NCI-H446 (cell line): ENCODE results near the gene HOXB5.
A peak's percentile ranks its signal among the peaks of the same experiment; 100 is the strongest.

Source experiments
- DNase-seq, 2 experiments: peaks; one replicate each; lab custom pipeline; 2025; lab: John Stamatoyannopoulos, UW

The HOXB5 gene

DNA sequence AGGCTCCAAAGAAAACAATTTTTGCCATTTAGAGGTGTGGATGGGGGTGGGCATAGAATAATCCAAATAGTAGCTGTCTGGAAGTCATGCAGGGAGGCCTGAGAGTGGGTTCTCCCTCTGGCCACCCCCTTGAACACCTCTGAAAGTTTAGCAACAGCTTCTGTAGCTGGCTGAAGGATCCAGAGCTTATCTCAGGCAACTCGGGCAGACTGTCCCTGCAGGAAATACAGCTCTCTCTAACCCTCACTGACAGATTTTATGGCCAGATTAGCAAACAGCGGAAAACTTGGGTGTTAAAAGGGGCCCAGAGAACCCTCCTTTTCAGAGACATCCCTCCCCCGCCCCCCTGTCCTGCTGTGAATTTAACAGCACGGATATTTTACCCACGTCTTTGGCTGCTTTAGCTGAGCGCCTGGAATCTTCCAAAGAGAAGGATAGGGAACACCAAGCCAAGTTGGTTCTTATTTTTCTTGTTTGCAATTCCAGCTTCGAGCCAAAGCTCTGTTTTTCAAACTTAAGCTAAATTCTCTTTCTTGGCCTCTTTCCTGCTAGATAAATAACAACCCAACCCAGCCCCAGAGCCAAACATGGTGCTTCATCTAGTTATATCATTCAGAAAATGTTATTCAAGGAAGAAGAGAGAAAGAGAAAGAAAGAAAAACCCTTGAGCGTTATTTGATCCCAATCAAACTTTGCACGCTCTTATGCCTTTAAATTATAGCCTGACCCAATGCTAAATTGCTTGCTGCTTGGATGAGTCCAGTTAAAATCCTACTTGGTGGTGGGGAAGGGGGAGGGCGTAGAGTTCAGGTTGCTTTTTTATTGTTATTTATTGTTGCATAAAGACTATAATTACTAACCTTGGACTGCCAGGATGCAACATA, 46.4 kb downstream of the HOXB5 start:
- peak in 1 of 2 experiments; percentile 66 for DNase-seq

DNA sequence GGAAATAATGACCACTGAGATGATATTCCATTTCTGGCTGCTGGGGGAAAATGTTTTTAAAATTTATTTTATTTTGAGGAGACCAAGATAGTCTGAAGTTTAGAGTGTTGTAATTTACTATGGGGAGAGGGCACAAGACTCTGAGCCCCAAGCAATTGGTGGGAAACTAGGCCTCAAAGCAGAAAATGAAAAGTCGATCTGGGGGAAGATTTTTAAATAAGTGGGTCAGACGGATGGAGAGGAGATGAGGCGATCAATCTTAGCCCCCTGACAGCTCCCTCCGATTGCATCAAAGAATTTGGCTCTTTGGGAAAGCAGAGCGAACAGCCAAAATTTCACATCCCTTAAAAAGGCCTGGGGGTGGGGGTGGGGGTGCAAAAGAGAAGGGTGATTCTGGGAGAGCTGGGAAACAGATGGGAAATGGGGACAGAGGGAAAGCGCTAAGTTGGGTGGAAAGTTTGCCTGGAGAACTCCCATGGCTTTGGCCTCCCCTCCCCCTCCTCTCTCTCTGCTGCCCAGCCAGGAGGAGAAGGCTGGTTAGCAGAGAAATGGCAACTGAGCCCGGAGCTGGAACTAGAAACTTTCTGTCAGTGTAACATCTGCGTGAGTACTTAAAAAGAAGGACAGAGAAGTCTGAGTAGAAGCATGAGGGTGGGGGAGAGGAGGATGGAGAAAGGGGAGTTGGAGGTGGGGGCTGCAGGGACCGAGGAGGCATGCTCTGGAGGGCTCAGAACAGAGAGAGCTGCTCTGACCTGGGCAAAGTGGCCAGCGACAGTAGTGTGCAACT, 47.2 kb downstream of the HOXB5 start:
- peak; percentile 50 to 77 for DNase-seq

DNA sequence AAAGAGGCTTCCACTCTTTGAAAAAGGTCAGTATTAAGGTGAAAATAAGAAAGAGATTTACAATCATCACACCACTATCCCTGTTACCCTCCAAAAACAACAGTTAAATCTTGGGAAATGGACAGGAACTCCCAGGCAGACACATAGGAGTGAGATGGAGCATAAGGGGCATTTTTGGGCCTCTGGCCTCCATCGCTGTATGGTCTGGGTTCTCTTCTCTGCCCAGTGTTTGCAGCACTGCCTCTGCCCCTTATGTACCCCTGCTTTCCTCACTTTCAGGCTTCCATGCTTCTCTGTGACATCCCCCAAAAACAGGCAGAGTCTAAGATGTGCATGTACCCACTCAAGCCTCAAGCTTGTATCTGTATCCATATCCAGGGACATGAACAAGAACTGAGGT, 48.0 kb downstream of the HOXB5 start:
- no peak for DNase-seq

DNA sequence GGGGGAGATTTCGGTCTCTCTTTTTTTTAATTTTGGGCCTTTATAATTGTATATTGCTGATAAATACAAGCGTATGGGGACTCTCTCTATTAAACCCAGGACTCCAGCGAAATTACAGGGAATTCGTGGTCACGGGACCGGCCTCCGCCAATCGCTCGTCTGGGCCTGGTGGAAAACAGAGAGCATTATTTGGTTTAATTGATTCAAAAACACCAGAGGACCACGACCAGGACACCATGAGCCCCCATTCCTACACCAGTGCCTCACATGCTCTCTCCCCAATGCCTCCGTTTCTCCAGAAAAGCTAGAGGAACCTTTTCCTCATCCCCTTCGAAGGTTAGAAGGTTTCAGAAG, 48.6 kb downstream of the HOXB5 start, which contains the start of gene HOXB2:
TSS of gene HOXB2 (minus strand) at position 88 of the 354 bp plus-strand sequence. CDS start 198 bp downstream, outside the sequence.
- peak in 1 of 2 experiments; percentile 61 for DNase-seq

DNA sequence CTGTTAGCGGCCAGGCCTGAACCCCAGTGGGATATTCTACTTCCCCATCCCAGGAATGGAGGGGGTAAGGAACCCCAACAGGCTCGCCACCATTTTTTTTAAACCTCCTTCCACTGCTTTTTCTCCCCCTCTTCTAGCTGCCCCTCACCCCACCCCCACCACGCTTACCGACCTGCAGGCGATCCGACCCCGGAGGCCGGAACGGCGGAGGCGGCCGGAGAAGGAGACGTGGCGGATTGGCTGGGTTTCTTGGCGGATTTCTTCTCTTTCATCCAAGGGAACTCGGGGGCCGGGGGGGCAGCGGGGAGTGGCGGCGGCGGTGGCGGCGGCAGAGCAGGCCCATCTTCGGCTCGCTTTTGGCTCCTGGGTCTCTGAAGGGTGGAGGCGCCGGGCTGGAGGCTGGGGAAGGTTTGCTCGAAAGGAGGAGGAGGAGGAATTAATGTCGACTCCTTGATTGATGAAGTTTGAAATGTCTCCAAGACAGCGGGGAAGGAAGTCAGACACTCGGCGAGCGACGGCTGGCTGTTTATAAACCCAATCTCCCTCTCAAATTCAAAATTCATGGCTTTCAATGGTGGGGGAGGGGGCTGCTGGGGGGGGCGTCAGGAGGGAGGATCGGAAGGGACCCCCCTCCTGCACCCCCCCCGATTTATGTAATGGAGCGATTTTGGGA, 49.1 kb downstream of the HOXB5 start:
- DNase-seq, result peak; percentile 72 to 79

DNA sequence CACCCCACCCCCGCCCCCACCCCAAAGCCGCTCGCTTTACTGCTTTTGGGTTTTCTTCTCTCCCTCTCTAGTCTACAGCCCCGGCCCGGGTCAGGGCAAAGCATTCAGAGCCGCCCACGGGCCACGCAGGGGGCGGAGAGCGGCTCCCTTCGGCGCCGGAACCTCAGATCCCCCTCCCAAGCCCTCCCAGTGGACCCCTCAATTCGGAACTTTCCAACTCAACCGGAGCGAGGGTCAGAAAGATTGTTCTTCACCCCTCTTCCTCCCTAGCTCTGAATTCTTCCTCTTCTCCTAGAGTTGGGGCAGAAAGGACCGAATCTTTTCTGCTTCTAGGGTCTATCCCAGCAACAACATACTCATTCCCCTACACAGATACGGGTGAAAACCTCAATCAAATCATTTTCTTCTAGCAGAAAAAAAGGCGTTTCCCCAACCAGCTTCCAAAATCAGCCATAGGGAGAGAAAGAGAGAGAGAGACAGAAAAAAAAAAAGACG, 49.7 kb downstream of the HOXB5 start:
- no peak for DNase-seq

DNA sequence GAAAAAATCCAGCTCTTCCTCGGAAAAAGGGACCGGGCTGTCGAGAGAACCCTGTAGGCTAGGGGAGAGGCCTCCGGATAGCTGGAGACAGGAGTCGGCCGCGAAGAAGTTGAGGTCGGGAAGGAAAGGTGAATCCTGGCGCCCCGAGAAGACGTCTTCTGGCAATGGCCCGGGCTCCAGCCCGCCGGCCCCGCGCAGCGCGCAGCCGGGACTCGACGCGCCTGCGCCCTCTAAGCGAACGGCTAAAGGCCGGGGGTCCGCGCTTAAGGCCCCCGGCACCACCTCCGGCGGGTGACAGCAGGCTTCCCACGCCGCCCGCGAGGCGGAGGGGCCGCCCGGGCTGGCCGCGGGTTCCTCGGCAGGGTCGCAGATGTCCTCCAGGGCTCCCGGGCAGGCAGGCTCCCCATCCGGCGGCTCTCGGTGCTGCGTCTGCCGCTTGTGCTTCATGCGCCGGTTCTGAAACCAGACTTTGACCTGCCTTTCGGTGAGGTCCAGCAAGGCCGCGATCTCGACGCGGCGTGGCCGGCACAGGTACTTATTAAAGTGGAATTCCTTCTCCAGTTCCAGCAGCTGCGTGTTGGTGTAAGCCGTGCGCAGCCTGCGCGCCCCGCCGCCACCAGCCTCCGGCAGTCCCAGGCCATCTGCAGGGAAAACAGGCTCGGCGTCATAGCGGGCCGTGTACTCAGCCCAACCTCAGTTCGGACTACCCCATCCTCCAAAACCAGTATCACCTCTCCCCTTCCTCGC, 50.3 kb downstream of the HOXB5 start:
- DNase-seq, result peak in 1 of 2 experiments; percentile 29

DNA sequence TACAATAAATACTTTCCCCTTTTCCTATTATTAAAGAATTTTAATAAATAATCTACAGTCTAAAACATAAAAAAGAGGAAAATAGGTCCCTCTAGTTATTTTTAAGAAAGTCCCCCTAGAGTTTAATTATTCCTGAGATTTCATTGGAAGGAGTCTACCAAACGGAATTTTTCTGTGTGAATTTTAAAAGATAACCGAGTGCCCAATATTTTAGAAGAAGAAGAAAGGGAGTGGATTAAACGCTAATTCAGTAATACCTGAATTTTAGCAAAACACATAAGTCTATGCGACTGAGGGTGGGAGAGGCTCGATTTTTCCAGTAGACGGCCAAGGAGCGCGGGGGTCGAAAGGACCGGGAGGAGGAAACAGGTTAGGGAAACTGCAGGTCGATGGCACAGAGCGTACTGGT, 50.9 kb downstream of the HOXB5 start:
- no peak for DNase-seq

DNA sequence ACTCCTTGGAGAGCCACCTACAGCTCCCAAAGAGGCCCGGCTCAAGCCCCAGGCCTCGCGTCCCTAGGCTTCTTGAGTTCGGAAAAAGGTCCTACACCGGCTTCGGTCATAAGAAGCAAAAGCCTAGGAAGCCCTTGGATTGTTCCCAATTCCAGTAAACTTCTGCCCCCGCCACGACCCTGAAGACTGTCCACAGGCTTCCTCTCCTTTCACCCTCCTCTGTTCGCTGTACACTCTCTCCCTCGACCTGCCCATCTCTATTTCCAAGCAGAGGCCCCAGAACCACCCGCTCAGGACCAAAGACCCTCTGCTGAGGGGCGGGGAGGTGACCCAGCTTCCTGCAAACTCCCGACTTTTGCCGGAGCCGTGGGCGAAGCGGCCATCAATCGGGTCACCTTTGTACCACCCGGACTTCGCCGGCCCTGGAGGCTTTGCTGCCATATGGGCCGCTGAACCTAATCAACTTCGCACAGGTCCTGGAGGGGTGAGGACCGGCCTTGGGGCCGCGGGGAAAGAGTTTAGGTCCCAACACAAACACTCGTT, 51.4 kb downstream of the HOXB5 start:
- no peak for DNase-seq

DNA sequence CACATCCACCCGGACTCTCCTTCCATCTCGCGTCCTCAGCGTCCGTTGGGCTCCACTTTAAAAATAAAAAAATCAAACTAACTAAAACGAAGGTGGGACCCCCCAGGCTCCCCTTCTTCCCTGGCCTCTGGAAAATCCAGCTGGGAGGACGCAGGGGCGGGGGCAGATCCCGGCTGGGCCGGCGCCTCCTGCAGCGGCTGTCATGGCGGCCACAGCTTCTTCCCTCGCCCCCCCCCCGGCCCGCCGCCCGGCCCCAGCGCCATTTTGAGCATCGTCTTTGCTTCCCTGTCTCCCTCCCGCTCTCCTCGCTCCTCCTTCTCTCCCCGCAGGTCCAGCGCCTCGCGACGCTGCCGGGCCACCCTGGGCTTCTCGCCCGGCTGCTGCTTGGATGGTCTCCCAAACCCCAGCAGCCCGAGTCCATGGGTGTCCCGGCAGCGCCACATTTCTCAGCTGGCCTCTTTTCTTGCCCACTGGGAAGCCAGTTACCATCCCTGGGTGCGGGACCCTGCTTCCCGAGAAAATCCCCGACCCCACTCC, 51.9 kb downstream of the HOXB5 start:
- peak; percentile 38 to 75 for DNase-seq
